BJ (cell line): ENCODE results near the gene STARD3. TPM values are rescaled to one million over a fixed set of nuclear protein-coding genes. Genes with fewer than 3 reads are reported as not detected.

Source experiments
- CTCF ChIA-PET: fragments of 350-600 bp; formaldehyde crosslinking; extraction: SDS; loops from one replicate; lab custom pipeline; 2021; ENCODE audit warnings: antibody characterized with exemption, inconsistent platforms; lab: Yijun Ruan, JAX
- POLR2A ChIA-PET: fragments of 300-600 bp; sonication (Branson Sonifier 250); formaldehyde crosslinking; extraction: SDS; loops from one replicate; lab custom pipeline; 2021; ENCODE audit warnings: antibody characterized with exemption; lab: Charles Lee
- DNase-seq: peaks from one replicate; pipeline ENCODE4 v3.0.0-alpha.2; 2011; ENCODE audit warnings: low read depth
- H3K27me3 ChIP-seq: 2 replicates; pipeline ENCODE4 v1.6.0; 2011; ENCODE audit warnings: low read length; ENCODE audit not compliant: control insufficient read depth, insufficient read depth
- H3K36me3 ChIP-seq: 2 replicates; pipeline ENCODE4 v1.5.1; 2011; ENCODE audit warnings: low read length; ENCODE audit not compliant: control insufficient read depth, insufficient read depth
- H3K4me3 ChIP-seq: 2 replicates; pipeline ENCODE4 v1.5.1; 2011; ENCODE audit warnings: low read depth, mild to moderate bottlenecking, control low read depth, low read length
- polyA plus RNA-seq: library from polyadenylated mRNA; depleted of rRNA; stranded (reverse); fragments of >200 nt; gene quantifications from 2 replicates; pipeline ENCODE4 v1.2.3, GENCODE V29; 2011
- TF ChIP-seq, protein P1 (sequence below): IDR thresholded peaks from 2 replicates; pipeline ENCODE4 v1.5.1; 2011; ENCODE audit warnings: low read depth, mild to moderate bottlenecking, control low read depth, inconsistent platforms, low read length, moderate library complexity; ENCODE audit not compliant: insufficient read depth

The STARD3 gene
- polyA plus RNA-seq, 1 experiment: 93.8 TPM

DNA sequence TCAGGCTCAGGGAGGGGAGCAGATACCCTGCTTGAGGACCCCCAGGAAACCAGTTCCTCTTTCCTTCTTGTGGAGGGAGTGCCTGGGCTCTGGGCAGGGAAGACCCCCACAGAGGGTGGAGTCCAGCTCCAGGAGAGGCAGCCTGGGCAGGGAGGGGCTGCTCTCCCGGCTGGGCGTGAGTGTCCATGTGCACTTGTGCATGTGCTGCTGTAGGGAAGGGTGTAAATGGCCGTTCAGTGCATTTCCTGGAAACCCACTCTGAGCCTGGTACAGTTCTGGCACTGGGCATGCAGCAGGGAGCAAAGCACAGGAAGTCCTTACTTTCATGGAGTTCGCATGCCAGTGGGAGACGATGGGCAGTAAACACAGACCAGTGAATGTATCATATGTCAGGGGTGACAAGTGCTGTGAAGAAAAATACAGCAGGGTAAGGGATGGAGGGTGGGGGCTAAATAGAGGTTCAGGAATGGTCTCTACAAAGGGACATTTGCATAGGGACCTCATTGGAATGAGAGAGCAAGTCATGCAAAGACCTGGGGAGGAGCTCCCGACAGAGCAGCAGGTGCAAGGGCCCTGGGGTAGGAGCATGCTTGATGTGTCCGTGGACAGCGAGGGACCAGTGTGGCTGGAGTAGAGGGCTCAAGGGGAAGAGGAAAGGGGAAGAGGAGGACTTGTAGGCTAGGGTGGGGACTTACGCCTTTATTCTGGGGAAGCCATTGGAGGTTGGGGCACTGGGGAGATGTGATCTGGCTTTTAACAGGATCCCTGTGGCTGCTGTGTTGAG, 5.5 kb downstream of the STARD3 start:
- DNase-seq: no peak
- no peaks in the 10 kb centered on the region for H3K27me3 ChIP-seq
- TF ChIP-seq, protein P1, sequence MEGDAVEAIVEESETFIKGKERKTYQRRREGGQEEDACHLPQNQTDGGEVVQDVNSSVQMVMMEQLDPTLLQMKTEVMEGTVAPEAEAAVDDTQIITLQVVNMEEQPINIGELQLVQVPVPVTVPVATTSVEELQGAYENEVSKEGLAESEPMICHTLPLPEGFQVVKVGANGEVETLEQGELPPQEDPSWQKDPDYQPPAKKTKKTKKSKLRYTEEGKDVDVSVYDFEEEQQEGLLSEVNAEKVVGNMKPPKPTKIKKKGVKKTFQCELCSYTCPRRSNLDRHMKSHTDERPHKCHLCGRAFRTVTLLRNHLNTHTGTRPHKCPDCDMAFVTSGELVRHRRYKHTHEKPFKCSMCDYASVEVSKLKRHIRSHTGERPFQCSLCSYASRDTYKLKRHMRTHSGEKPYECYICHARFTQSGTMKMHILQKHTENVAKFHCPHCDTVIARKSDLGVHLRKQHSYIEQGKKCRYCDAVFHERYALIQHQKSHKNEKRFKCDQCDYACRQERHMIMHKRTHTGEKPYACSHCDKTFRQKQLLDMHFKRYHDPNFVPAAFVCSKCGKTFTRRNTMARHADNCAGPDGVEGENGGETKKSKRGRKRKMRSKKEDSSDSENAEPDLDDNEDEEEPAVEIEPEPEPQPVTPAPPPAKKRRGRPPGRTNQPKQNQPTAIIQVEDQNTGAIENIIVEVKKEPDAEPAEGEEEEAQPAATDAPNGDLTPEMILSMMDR: no peak
- ChIA-PET POLR2A (no interaction called here), CTCF (interaction anchor here (1.1 to 13.1 kb wide), 4 partner anchors 8 to 27 kb away, joined by 3 to 107 read pairs (median 42); no protein-coding TSS in a partner anchor)
- no peak overlapping the region for H3K4me3 ChIP-seq
- no peaks in the 10 kb centered on the region for H3K36me3 ChIP-seq

DNA sequence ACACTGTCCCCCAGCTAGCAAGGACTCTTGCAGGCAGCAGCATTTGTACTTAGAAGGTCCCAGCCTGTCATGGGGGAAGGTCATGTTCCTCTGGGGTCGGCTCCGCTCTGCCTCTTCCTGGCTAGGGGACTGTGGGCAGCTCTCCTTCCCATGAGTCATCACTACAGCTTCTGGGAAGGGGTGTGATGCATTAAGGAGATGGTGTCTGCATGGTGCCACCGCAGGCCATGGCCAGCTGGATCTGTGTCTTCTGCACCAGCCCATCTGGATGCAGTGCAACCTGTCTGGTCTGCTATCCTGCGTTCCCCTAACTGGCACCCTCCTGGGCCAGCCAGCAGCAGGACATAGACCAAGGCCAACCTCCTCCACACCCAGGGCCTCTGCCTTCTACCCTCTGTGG, 6.3 kb downstream of the STARD3 start:
- DNase-seq: no peak
- Histone ChIP-seq H3K27me3 (no peaks in the 10 kb centered on the region), H3K4me3 (no peak overlapping the region), H3K36me3 (no peaks in the 10 kb centered on the region)
- TF ChIP-seq, protein P1: no peak
- ChIA-PET CTCF (interaction anchor here (0.6 to 13.1 kb wide), 5 partner anchors 9 to 436 kb away, joined by 3 to 107 read pairs (median 24); no protein-coding TSS in a partner anchor), POLR2A (no interaction called here)

DNA sequence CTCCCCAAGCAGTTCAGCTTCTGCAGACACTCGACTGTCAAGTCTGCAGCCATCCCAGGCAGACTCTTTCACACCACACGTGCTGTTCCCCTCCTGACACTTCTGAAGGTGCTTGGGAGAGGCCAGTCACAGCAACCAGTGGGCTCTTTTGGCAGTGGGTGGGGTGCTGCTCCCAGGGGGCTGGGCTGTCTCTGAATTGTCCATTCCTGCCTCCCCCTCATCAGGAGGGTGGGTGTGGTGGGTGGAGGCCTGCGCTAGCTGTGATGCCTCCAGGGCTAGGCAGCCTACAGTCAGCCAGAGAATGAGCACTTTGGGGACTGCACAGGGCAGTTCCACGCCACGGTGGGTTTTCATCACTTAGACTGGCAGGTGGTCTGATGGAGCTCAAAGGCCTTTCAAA, 10.3 kb downstream of the STARD3 start:
- Histone ChIP-seq H3K27me3 (no peaks in the 10 kb centered on the region), H3K36me3 (no peaks in the 10 kb centered on the region), H3K4me3 (no peak overlapping the region)
- DNase-seq: no peak
- ChIA-PET CTCF (interaction anchor here (0.8 to 13.1 kb wide), 4 partner anchors 12 to 53 kb away, joined by 3 to 107 read pairs (median 4); partner anchors contain the start of gene PNMT), POLR2A (no interaction called here)
- TF ChIP-seq, protein P1: no peak

DNA sequence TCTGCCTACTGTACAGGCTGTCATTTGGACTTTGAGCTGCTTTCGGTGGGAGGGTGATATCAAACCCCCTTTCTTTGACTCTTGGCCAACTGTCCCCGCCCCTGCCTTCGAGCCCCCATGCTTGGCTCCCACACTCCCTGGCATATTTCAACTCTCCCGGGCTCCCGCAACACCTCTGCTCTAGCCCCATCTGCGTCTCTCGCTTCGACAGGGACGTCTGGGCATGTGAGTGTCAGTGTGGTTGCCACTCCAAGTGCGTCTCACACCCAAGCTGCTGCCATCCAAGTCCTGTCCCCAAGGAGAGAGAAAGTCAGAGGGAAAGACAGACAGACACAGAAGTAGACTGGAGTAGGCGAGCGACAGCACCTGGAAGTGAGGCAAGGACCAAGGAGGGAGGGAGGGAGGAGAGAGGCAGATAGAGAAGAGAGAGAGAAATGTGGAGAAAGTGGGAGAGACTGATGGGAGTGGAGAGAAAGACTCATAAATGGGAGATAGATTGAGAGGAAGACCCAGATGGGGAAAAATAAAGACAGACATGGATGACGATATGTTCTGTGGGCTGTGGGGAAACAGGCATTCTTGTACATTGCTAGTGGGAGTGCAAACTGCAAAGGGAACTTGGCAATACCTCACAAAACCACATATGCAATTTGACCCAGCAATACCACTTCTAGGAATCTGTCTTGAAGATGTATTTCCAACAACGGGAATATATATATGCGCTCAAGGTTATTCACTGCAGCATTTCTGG, 11.8 kb downstream of the STARD3 start:
- peaks cover 1% of the 10 kb centered on the region; the same call in 1 of the 2 replicates for H3K36me3 ChIP-seq
- no peak overlapping the region for H3K4me3 ChIP-seq
- TF ChIP-seq, protein P1: no peak
- POLR2A ChIA-PET: interaction anchor here (0.7 kb wide), 1 partner anchor 13 kb away, joined by 3 read pairs; no protein-coding TSS in a partner anchor
- no peak for DNase-seq
- H3K27me3 ChIP-seq: no peaks in the 10 kb centered on the region
- CTCF ChIA-PET: interaction anchor here (0.5 to 13.1 kb wide), 5 partner anchors 20 to 158 kb away, joined by 3 to 107 read pairs (median 3); partner anchors contain the start of gene PNMT
